CD4-positive, alpha-beta T cell treated with Interferon gamma for 1 hour (primary cell): ENCODE measurements around the gene ZDHHC9.

Source experiments
- DNase-seq: peaks from one replicate; pipeline ENCODE4 v3.0.0-alpha.2; 2020

Gene ZDHHC9

GRCh38 chrX:129760155-129760554 is 83.5 kb downstream of the ZDHHC9 start:
- DNase-seq = no peak

GRCh38 chrX:129759576-129760061 is 84.1 kb downstream of the ZDHHC9 start:
- DNase-seq = peak; percentile 63

GRCh38 chrX:129755779-129756650 is 87.7 kb downstream of the ZDHHC9 start:
- DNase-seq = no peak

GRCh38 chrX:129754056-129755024 is 89.3 kb downstream of the ZDHHC9 start:
- no peak for DNase-seq
